ENCODE results near the gene PPP1R9A. TPM values are rescaled to one million over a fixed set of nuclear protein-coding genes. Genes with fewer than 3 reads are reported as not detected.

Gene PPP1R9A
- total RNA-seq, 1 donor from 2014 or later = 1.3 TPM

DNA sequence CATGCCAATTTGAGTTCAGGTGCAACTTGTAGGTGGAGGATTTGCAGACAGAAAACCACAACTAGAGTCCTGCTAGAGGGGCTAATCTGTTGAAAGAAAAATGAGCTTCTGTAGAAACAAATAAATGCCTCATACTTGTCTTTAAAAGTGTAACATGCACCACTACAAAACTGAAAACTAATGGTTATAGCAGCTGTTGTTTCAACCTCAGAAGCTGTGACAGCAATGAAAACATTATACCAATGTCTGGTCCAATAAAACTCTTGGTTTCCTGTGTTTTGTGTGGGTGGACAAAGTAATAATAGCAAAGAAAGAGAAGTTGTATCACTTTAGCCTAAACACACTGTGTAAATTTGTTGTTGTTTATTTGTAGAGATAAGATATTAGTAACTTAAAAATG, 3.4 kb upstream of the PPP1R9A start:
- Mint-ChIP-seq H3K9me3 (no peaks in the 10 kb centered on the region), H3K27me3 (peaks cover 22% of the 10 kb centered on the region), H3K4me1 (peaks cover 12% of the 10 kb centered on the region), H3K36me3 (ENCODE audit: low read depth) (no peaks in the 10 kb centered on the region), H3K4me3 (no peak overlapping the region), H3K27ac (no peak overlapping the region)
- ATAC-seq (ENCODE audit: low read depth) (no peak), DNase-seq (no peak)
- TF ChIP-seq, protein P1, sequence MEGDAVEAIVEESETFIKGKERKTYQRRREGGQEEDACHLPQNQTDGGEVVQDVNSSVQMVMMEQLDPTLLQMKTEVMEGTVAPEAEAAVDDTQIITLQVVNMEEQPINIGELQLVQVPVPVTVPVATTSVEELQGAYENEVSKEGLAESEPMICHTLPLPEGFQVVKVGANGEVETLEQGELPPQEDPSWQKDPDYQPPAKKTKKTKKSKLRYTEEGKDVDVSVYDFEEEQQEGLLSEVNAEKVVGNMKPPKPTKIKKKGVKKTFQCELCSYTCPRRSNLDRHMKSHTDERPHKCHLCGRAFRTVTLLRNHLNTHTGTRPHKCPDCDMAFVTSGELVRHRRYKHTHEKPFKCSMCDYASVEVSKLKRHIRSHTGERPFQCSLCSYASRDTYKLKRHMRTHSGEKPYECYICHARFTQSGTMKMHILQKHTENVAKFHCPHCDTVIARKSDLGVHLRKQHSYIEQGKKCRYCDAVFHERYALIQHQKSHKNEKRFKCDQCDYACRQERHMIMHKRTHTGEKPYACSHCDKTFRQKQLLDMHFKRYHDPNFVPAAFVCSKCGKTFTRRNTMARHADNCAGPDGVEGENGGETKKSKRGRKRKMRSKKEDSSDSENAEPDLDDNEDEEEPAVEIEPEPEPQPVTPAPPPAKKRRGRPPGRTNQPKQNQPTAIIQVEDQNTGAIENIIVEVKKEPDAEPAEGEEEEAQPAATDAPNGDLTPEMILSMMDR (IDR thresholded peaks at IDR 0.05) = no peak
- CTCF ChIA-PET = no interaction called here
- POLR2A ChIA-PET = no interaction called here
- intact Hi-C loops (cut with micrococcal nuclease) = loop anchor here (10.0 kb wide), 1 partner anchor 459 kb away; no protein-coding TSS in a partner anchor

DNA sequence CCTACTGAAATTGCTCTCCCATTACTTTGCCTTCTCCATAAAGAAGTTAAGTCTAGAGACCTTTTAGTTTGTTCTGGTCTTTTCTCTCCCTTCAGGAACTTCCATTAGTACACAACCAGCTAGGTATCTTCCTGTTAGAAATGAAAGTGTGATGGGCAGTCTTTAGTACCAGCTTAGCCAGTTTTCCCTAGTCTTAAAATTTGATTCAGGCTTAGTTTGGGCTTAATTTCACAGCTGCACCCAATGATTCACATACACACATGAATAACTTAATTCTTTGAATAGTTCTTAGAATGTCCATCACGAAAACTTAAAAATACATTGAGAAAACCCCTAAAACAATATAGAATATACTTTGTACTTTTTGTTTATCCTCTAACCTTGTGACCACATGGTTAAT, 2.4 kb upstream of the PPP1R9A start:
- Mint-ChIP-seq H3K9me3 (no peaks in the 10 kb centered on the region), H3K27ac (no peak overlapping the region), H3K36me3 (ENCODE audit: low read depth) (no peaks in the 10 kb centered on the region), H3K4me1 (peaks cover 15% of the 10 kb centered on the region), H3K27me3 (peaks cover 28% of the 10 kb centered on the region), H3K4me3 (no peak overlapping the region)
- intact Hi-C loops (cut with micrococcal nuclease) = loop anchor here (10.0 kb wide), 1 partner anchor 460 kb away; no protein-coding TSS in a partner anchor
- CTCF ChIA-PET = no interaction called here
- DNase-seq = no peak
- ATAC-seq (ENCODE audit: low read depth) = no peak
- POLR2A ChIA-PET = no interaction called here
- TF ChIP-seq, protein P1 (IDR thresholded peaks at IDR 0.05) = no peak

DNA sequence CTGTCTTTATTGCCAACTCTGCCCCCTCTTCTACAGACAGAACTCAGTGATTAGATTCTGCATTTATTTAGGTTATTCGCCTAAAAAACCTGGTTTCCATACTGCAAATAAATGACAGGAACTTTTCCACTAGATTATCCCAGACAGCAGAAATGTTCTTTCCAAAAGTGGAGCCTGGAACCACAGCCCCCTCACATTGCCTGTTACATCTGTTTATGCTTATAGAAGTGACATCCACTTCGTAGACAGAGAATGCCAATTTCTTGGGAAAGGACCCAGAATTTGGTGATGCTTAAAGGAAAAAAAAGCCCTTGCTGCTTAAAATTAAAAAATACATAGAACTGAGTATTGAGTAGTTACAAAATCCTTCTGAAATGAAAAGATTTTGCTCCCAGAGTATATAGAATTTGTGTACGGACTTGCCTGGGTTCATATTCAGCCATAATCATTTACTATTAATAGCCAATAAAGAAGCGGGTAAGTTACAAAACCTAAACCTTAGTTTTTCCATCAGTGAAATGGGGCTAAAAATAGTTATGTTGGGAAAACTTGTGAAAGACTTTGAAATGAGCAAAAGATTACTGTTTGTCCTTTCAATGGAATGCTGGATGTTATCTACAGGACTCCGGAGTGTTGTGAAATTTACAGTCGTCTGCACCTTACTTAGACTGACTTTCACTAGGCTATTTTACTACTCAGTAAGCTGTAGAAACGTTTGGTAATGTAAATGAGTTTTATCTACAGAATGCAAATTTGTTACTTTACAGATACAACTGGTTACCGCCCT, 1.1 kb upstream of the PPP1R9A start:
- intact Hi-C loops (cut with micrococcal nuclease) = loop anchor here (10.0 kb wide), 1 partner anchor 461 kb away; no protein-coding TSS in a partner anchor
- TF ChIP-seq, protein P1 (IDR thresholded peaks at IDR 0.05) = no peak
- ChIA-PET POLR2A (no interaction called here), CTCF (no interaction called here)
- Mint-ChIP-seq H3K4me1 (peaks cover 15% of the 10 kb centered on the region), H3K36me3 (ENCODE audit: low read depth) (no peaks in the 10 kb centered on the region), H3K27me3 (peaks cover 39% of the 10 kb centered on the region), H3K9me3 (no peaks in the 10 kb centered on the region), H3K27ac (no peak overlapping the region), H3K4me3 (peak overlapping the region; percentile 11)
- DNase-seq = no peak
- no peak for ATAC-seq (ENCODE audit: low read depth)

DNA sequence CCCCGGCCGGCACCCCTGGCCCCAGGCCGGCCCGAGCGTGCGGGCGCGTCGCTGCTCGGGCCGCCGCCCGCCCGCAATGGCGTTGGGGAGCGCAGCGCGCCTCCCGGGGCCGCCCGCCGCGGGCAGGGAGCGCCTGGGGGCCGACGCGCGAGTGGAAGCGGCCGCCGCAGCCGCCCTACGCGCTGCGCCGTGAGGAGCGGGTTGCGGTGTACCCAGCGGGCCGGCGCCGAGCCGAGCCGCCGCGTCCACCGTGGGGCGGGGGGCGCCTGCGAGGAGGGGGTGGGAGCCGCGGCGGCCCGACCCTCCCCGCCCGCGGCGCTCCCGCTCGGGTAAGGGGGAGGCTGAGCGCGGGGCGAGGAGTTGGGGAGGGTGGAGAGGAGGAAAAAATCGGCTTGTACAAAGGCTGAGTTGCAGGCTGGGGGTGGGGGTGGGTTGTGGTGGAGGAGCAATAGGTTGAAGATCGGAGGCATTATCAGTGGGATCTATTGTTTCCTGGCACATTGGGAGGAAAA, 473 bp downstream of the PPP1R9A start:
- no peak overlapping the region for H3K27ac Mint-ChIP-seq
- H3K4me3 Mint-ChIP-seq = peak overlapping the region; percentile 71
- peaks cover 15% of the 10 kb centered on the region for H3K4me1 Mint-ChIP-seq
- DNase-seq (no peak), ATAC-seq (ENCODE audit: low read depth) (peak; percentile 58)
- TF ChIP-seq, protein P1 (IDR thresholded peaks at IDR 0.05) = no peak
- CTCF ChIA-PET = no interaction called here
- H3K9me3 Mint-ChIP-seq = no peaks in the 10 kb centered on the region
- intact Hi-C loops (cut with micrococcal nuclease) = loop anchor here (10.0 kb wide), 1 partner anchor 463 kb away; no protein-coding TSS in a partner anchor
- no peaks in the 10 kb centered on the region for H3K36me3 Mint-ChIP-seq (ENCODE audit: low read depth)
- peaks cover 45% of the 10 kb centered on the region for H3K27me3 Mint-ChIP-seq
- POLR2A ChIA-PET = no interaction called here

DNA sequence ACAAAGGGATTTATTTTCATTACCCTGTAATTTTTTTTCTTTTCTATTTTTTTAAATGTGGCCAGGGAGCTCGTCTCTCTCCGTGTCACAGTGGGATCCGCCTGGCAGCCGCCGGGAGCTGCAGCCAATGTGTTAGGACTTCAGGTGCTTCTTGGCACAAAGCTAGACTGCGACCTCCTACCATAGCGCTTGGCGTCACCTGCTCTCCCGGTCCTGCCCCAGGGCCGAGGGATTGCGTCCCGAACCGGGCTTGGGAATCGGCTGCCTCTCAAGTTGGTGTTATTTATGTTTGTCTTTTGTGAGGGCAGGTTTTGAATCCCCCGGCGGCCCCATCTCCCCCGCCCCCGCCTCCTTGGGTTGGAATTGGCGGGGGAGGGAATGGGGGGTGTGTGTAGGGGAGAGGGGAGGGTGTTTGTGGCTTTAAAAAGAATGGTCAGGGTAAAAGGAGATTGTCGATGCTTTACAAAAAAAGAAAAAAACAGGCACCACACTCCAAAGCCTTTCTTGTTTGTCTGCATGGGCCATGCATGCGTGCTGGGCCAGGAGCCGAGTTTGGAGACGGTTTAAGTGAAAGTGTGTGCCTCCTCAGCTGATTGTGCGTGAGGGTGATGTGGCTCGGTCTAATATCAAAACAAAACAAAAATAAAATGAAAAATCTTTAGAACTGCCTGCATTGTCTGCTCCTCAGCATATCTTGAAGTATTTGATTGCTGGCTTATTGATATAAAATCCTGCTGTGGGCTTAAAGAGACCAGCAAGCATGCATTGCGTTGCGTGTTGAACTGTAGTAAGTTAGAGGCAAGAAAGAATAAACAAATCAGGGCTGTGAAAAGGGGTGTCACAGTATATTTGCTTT, 1.2 kb downstream of the PPP1R9A start:
- ChIA-PET CTCF (no interaction called here), POLR2A (no interaction called here)
- TF ChIP-seq, protein P1 (IDR thresholded peaks at IDR 0.05) = no peak
- no peak for DNase-seq
- Mint-ChIP-seq H3K36me3 (ENCODE audit: low read depth) (no peaks in the 10 kb centered on the region), H3K27me3 (peaks cover 45% of the 10 kb centered on the region), H3K4me1 (peaks cover 15% of the 10 kb centered on the region), H3K27ac (no peak overlapping the region), H3K9me3 (no peaks in the 10 kb centered on the region), H3K4me3 (peak overlapping the region; percentile 71)
- intact Hi-C loops (cut with micrococcal nuclease) = loop anchor here (10.0 kb wide), 1 partner anchor 464 kb away; no protein-coding TSS in a partner anchor
- no peak for ATAC-seq (ENCODE audit: low read depth)

Measured in activated B cell treated with CpG ODN at 0.5 μM for 24 hours (primary cell).